Measurements from ENCODE around the gene ATP5MC2.
"Not testable (repeated sequence)": the region's sequence is repeated elsewhere in the genome, so short reads cannot be mapped to it uniquely, and the experiment has no call there.

The ATP5MC2 gene

GRCh38 chr12:53645165-53645564 lies 30.7 kb downstream of the ATP5MC2 start:
- peak; percentile 42 for DNase-seq

- no peak for DNase-seq
These were observed 31.8 kb downstream of the ATP5MC2 start for GRCh38 chr12:53644133-53644532.

GRCh38 chr12:53643232-53643979 lies 32.5 kb downstream of the ATP5MC2 start:
- no peak for DNase-seq

GRCh38 chr12:53638057-53638456 lies 37.8 kb downstream of the ATP5MC2 start:
- DNase-seq = no peak

GRCh38 chr12:53636641-53637040 lies 39.2 kb downstream of the ATP5MC2 start:
- DNase-seq = no peak

- DNase-seq = not testable (repeated sequence)
These were observed 40.2 kb downstream of the ATP5MC2 start for GRCh38 chr12:53635708-53636107.

- no peak for DNase-seq
These were observed 44.2 kb downstream of the ATP5MC2 start for GRCh38 chr12:53631721-53632120.

GRCh38 chr12:53627919-53628318 lies 48.0 kb downstream of the ATP5MC2 start:
- no peak for DNase-seq

- no peak for DNase-seq
These were observed 49.1 kb downstream of the ATP5MC2 start for GRCh38 chr12:53626702-53627169.

GRCh38 chr12:53625946-53626701 lies 49.8 kb downstream of the ATP5MC2 start, which contains the start of gene ATF7:
TSS of gene ATF7 (minus strand) at chr12:53626382. CDS start at chr12:53601000, 25,382 bp downstream.
- peak; percentile 96 for DNase-seq

- no peak for DNase-seq
These were observed 50.4 kb downstream of the ATP5MC2 start for GRCh38 chr12:53625373-53625945.

GRCh38 chr12:53624956-53625355 lies 50.9 kb downstream of the ATP5MC2 start:
- DNase-seq = peak; percentile 6

GRCh38 chr12:53624458-53624857 lies 51.4 kb downstream of the ATP5MC2 start:
- no peak for DNase-seq

- DNase-seq = no peak
These were observed 52.1 kb downstream of the ATP5MC2 start for GRCh38 chr12:53623548-53624385.

GRCh38 chr12:53622724-53623123 lies 53.2 kb downstream of the ATP5MC2 start:
- no peak for DNase-seq

GRCh38 chr12:53618275-53618674 lies 57.6 kb downstream of the ATP5MC2 start:
- no peak for DNase-seq

- no peak for DNase-seq
These were observed 58.2 kb downstream of the ATP5MC2 start for GRCh38 chr12:53617700-53618099.

- no peak for DNase-seq
These were observed 58.9 kb downstream of the ATP5MC2 start for GRCh38 chr12:53616950-53617349.

Measured in fibroblast of skin of back (primary cell).